Stimulated activated naive CD8-positive, alpha-beta T cell treated with anti-CD3 and anti-CD28 coated beads, Interleukin-15, Interleukin-2, amounts not matched to agents 100 ng/mL and 50 ng/mL, for 24 hours (primary cell): ENCODE data around the gene DOK5.
"Not testable (repeated sequence)": the region's sequence is repeated elsewhere in the genome, so short reads cannot be mapped to it uniquely, and the experiment has no call there.

Experiments used
- H3K27ac Mint-ChIP-seq: one replicate; pipeline ENCODE4 v1.8.0; 2021; ENCODE audit warnings: mild to moderate bottlenecking, mixed read lengths
- H3K27me3 Mint-ChIP-seq: one replicate; pipeline ENCODE4 v1.8.0; 2021; ENCODE audit warnings: mixed read lengths
- H3K36me3 Mint-ChIP-seq: one replicate; pipeline ENCODE4 v1.8.0; 2021; ENCODE audit warnings: low read depth, mixed read lengths
- H3K4me1 Mint-ChIP-seq: one replicate; pipeline ENCODE4 v1.8.0; 2021; ENCODE audit warnings: low read depth, mixed read lengths
- H3K4me3 Mint-ChIP-seq: one replicate; pipeline ENCODE4 v1.8.0; 2021; ENCODE audit warnings: mild to moderate bottlenecking, mixed read lengths
- H3K9me3 Mint-ChIP-seq: one replicate; pipeline ENCODE4 v1.8.0; 2021; ENCODE audit warnings: mixed read lengths

Gene DOK5

DNA sequence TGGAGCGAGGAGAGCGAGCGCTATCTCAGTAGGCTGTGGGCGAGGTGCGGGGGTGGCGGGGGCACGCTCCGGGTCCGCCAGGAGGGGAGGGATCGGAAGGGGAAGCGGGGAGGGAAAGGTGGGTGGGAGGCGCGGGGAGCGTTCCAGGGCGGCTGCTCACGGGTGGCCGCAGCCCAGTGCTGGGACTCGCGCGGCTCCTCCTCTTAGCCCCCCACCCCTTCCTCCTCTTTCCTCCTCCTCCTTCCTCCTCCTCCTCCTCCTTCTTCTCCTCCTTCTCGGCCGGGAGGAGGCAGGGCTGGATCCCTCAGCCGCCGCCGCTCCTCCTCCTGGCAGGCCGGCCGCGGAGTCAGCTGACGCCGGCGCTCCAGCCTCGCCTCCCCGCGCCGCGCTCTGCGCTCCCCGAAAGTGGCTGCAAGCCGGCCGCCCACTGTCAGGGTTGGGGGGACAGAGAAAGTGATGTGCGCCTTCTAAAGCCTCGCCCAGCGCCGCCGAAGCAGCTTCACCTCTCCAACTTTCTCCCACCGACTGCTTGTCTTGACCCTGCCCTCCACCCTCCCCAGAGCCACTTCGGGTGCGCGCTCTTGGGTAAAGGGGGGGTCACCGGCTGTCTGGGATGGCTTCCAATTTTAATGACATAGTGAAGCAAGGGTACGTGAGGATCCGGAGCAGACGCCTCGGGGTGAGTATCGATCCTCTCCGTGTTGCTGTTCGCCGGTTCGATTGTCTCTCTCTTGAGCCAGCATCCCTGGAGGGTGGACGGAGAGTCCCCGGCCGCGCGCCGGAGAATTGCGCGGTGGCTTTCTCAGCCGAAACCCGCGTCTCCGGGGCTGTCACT lies at the start of gene DOK5:
TSS of gene DOK5 (plus strand) at position 260 of the 835 bp plus-strand sequence. CDS start at position 614, 354 bp downstream.
- Mint-ChIP-seq H3K36me3 (no peaks in the 10 kb centered on the region), H3K9me3 (peaks cover 9% of the 10 kb centered on the region), H3K4me1 (peaks cover 16% of the 10 kb centered on the region), H3K27me3 (peaks cover 58% of the 10 kb centered on the region), H3K27ac (no peak within 1 kb of the TSS), H3K4me3 (peak within 1 kb of the TSS; percentile 48)

DNA sequence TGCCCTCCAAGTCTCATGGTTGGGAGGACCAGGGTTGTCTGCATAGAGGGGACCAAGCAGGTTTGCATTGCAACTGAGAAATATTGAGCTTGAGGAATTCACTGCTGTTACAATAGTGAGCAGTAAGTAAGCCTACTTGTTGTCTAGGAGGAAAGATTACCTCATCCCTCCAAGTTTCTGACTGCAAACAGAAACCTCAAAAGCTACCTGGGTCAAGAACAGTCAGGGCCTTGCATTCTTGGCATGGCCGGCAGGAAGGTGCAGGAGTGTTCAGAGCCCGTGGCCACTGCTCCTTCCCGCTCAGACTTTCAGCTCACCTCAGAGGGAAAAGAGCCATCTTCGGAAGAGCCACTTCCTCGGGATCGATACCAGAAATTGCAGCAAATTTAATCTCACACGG lies 46.0 kb upstream of the DOK5 start:
- Mint-ChIP-seq H3K27me3 (no peaks in the 10 kb centered on the region), H3K4me3 (no peak overlapping the region), H3K9me3 (peaks cover 7% of the 10 kb centered on the region)

DNA sequence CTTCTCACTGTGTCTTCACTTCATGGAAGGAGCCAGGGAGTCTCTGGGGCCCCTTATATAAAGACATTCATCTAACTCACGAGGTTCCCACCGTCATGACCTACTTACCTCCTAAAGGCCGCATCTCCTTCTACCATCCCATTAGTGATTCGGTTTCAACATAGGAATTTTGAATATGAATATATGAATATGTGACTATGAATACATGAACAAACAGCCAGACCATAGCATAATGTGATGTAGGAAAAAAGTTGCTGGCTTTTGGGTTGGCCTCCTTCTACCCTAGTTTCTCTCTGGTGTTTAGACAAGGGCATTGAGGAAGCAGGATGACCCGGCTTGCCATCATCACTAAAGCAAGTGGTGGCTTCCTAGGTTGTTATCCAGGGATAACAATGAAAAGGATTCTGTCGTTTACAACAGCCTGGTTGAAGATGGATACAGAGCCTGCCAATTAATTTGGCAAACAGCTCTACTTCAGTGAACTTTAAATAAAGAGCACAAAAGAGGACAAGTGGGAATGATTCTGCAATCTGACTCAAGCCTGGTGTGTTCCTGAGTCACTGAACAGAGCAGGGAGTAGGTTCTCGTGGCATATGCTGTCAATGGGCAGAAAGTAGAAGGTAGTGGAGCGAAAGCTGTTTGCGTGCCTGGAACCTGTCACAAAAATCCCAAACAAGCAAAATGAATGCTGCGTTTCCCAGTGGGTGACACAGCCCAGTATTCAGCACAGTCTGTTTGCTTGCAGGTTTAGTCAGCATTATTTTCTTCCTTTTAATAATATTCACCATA lies 44.0 kb upstream of the DOK5 start:
- H3K36me3 Mint-ChIP-seq: no peaks in the 10 kb centered on the region

More for the DNA sequence above, 46.0 kb upstream of the DOK5 start:
- Mint-ChIP-seq H3K36me3 (no peaks in the 10 kb centered on the region), H3K4me1 (no peaks in the 10 kb centered on the region), H3K27ac (no peak overlapping the region)

DNA sequence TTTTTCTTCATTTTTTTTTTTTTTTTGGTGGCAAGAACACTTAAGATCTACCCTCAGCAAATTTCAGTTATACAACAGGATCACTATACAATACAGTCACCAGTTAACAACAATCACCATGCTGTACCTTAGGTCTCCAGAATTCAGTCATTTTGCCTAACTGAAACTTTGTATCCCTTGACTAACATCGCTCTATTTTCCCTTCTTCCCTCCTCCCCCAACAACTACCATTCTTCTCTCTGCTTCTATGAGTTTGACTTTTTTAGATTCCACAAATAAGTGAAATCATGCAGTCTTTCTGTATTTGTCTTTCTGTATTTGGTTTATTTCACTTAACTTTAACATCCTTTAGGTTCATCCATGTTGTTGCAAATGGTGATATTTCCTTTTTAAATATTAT lies 42.4 kb upstream of the DOK5 start:
- Mint-ChIP-seq H3K27ac (no peak overlapping the region), H3K4me3 (no peak overlapping the region), H3K4me1 (no peaks in the 10 kb centered on the region), H3K27me3 (peaks cover 3% of the 10 kb centered on the region), H3K9me3 (no peaks in the 10 kb centered on the region), H3K36me3 (no peaks in the 10 kb centered on the region)

More for the DNA sequence above, 44.0 kb upstream of the DOK5 start:
- H3K27ac Mint-ChIP-seq: no peak overlapping the region
- no peak overlapping the region for H3K4me3 Mint-ChIP-seq
- H3K27me3 Mint-ChIP-seq: peaks cover 3% of the 10 kb centered on the region
- H3K9me3 Mint-ChIP-seq: no peaks in the 10 kb centered on the region
- H3K4me1 Mint-ChIP-seq: no peaks in the 10 kb centered on the region

DNA sequence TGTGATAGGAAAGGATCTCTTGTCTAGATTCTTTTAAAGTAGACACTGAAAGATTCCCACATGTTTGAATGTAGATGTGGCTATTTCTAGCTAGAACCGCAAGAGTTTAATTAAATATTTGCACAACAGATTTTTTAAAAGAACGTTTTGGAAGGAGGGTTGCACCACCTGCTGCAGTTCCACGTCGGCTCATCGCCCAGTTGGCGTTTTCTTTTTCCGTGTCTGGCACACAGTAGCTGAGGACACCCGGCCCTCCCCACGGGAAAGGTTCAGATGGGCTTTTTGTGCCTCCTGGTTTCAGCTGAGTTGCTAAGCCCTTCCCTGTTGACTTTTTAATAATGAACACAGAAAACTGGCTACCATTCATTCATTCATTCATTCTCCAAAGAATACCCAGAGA lies 41.8 kb upstream of the DOK5 start:
- Mint-ChIP-seq H3K9me3 (no peaks in the 10 kb centered on the region), H3K4me3 (no peak overlapping the region), H3K27ac (no peak overlapping the region), H3K27me3 (peaks cover 3% of the 10 kb centered on the region), H3K4me1 (no peaks in the 10 kb centered on the region), H3K36me3 (no peaks in the 10 kb centered on the region)

DNA sequence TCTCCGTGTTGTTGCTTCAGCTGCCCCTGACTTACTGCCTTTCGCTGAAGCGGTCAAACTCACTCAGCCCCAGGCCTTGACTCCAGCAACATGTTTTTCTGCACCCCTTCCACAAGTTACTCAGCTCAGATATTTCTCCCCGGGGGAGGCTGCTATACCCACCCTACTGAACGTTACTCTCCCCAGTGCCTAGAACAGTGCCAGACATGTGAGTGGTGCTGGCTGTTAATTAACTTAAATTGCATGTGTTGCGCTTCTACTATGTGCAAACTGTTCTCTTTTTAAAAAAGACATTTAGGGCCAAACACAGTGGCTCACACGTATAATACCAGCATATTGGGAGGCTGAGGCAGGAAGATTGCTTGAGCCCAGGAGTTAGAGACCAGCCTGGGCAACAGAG lies 41.2 kb upstream of the DOK5 start:
- no peaks in the 10 kb centered on the region for H3K36me3 Mint-ChIP-seq
- no peaks in the 10 kb centered on the region for H3K4me1 Mint-ChIP-seq
- H3K4me3 Mint-ChIP-seq: no peak overlapping the region
- no peak overlapping the region for H3K27ac Mint-ChIP-seq
- H3K9me3 Mint-ChIP-seq: no peaks in the 10 kb centered on the region
- H3K27me3 Mint-ChIP-seq: peaks cover 4% of the 10 kb centered on the region

DNA sequence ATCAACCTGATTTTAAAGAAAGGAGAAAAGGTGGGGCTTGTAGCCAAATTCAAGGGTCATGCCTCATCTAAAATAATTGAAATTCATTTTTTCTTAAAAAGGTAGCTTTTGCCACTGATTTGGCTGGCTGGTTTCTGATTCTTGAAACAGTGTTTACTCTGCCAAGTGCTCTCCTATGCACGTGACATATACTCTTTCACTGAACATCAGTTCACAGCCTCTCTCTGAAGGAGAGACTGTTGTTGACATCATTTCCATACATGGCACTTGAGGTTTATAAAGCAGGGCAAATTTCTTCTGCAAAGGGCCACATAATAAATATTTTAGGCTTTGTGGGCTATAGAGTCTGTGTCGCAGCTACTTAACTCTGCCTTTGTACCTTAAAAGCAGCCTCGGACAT lies 40.4 kb upstream of the DOK5 start:
- H3K27ac Mint-ChIP-seq: no peak overlapping the region
- H3K4me1 Mint-ChIP-seq: no peaks in the 10 kb centered on the region
- H3K27me3 Mint-ChIP-seq: peaks cover 7% of the 10 kb centered on the region
- no peaks in the 10 kb centered on the region for H3K36me3 Mint-ChIP-seq
- H3K4me3 Mint-ChIP-seq: no peak overlapping the region
- no peaks in the 10 kb centered on the region for H3K9me3 Mint-ChIP-seq

DNA sequence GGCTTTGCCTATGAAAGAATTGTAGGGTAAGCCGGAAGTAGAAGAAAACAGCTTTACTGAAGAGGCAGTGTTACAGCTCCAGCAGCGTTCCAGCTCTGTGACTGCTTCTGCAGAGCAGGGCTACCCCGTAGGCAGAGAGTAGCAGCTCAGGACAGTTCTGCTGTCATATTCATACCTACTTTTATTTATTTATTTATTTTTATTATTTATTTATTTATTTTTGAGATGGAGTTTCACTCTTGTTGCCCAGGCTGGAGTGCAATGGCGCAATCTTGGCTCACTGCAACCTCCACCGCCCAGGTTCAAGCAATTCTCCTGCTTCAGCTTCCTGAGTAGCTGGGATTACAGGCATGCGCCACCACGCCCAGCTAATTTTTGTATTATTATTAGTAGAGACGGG lies 39.0 kb upstream of the DOK5 start:
- not testable (repeated sequence) for H3K4me1 Mint-ChIP-seq, H3K27ac Mint-ChIP-seq, H3K9me3 Mint-ChIP-seq, H3K4me3 Mint-ChIP-seq, H3K27me3 Mint-ChIP-seq, H3K36me3 Mint-ChIP-seq

DNA sequence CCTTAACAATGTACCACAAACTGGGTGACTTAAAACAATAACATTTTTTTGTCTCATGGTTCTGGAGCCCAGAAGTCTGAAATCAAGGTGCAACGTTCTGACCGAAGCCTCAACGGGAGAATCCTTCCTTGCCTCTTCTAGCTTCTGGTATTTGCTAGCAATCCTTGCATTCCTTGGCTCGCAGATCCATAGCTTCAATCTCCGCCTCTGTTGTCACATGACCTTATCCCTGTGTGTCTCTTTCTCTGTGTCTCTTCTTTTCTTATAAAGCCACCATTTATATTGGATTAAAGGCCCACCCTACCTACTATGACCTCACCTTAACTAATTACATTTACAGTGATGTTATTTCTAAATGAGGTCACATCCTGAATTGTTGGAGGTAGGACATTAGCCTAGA lies 37.2 kb upstream of the DOK5 start:
- Mint-ChIP-seq H3K27ac (no peak overlapping the region), H3K27me3 (peaks cover 11% of the 10 kb centered on the region), H3K4me1 (no peaks in the 10 kb centered on the region), H3K36me3 (no peaks in the 10 kb centered on the region), H3K4me3 (no peak overlapping the region), H3K9me3 (no peaks in the 10 kb centered on the region)

DNA sequence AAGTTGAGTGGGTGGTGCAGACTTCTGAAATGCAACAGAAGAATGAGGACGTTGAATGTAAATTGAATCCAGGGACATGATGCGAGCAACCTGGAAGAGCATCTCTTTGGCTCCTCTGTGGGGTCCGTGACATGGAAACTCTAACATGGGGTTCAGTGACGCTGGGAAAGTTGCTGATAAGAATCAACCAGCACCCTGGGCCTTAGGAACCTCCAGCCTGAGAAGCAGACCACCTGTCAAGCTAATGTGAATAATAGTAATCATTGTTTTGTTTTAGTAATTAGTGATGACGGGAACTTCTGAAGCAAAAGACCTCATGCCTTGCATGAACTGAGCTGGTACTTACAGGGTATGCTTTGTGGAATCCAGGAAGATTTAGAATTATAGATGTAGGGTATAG lies 25.2 kb upstream of the DOK5 start:
- H3K4me3 Mint-ChIP-seq: no peak overlapping the region
- H3K36me3 Mint-ChIP-seq: no peaks in the 10 kb centered on the region
- H3K27ac Mint-ChIP-seq: no peak overlapping the region
- H3K4me1 Mint-ChIP-seq: no peaks in the 10 kb centered on the region
- peaks cover 14% of the 10 kb centered on the region for H3K27me3 Mint-ChIP-seq
- H3K9me3 Mint-ChIP-seq: peaks cover 9% of the 10 kb centered on the region

DNA sequence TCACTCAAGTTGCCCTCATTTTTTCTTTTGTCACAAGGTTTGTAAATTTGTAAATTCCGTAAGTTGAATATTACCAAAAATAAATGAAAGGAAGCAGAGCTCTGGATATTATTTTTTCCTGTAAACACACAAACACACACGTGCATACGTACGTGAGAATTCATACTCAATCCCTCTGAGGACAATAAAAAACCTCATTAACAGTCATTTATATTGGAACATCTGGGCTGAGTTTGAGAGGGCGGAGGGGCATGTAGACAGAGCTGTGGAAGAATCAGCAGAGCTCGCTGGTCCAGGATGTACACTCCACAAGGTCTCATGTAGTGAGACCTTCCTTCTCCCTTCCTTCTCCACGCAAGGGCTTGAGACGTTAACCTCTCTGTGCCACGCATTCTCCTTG lies 24.2 kb upstream of the DOK5 start:
- H3K9me3 Mint-ChIP-seq: peaks cover 9% of the 10 kb centered on the region
- H3K4me1 Mint-ChIP-seq: no peaks in the 10 kb centered on the region
- H3K27ac Mint-ChIP-seq: no peak overlapping the region
- no peak overlapping the region for H3K4me3 Mint-ChIP-seq
- no peaks in the 10 kb centered on the region for H3K36me3 Mint-ChIP-seq
- peaks cover 14% of the 10 kb centered on the region for H3K27me3 Mint-ChIP-seq

DNA sequence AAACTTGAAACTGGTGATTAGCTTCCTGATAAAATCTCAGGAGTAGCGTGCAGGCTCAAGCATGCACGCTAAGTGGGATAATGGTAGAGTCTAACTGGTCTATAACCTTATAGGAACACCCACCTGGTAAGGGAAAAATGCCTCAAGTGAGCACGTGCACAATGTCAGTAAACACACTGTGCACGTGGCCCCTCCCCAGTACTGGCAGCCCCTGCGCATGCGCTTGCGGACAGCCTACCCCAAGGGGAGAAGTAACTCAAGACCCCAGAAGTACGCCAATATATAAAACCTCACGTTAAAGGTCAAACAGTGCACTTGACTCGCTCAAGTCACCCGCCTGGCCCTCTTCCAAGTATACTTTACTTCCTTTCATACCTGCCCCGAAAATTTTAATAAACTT lies 23.1 kb upstream of the DOK5 start:
- Mint-ChIP-seq H3K4me3 (no peak overlapping the region), H3K27ac (no peak overlapping the region), H3K36me3 (no peaks in the 10 kb centered on the region), H3K27me3 (peaks cover 13% of the 10 kb centered on the region), H3K4me1 (no peaks in the 10 kb centered on the region), H3K9me3 (peaks cover 9% of the 10 kb centered on the region)

DNA sequence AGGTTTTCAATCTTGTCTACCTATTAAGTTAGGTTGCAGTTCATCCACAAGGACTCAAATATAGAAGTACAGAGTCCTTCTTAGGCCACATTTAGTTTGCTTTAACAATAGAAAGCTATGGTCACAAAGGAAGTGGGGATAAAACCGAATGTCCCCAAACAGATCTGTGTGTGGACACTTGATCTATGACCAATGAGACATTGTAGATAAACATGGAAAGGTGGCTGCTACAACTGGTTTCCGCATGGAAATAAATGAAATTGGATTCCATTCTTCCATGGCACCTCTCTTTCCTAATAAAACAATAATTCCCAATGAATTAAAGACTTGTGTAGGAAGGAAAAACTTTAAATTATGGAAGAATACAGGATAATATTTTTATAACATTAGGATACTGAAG lies 20.4 kb upstream of the DOK5 start:
- peaks cover 19% of the 10 kb centered on the region for H3K27me3 Mint-ChIP-seq
- H3K4me3 Mint-ChIP-seq: no peak overlapping the region
- H3K4me1 Mint-ChIP-seq: no peaks in the 10 kb centered on the region
- H3K36me3 Mint-ChIP-seq: no peaks in the 10 kb centered on the region
- peaks cover 9% of the 10 kb centered on the region for H3K9me3 Mint-ChIP-seq
- no peak overlapping the region for H3K27ac Mint-ChIP-seq

DNA sequence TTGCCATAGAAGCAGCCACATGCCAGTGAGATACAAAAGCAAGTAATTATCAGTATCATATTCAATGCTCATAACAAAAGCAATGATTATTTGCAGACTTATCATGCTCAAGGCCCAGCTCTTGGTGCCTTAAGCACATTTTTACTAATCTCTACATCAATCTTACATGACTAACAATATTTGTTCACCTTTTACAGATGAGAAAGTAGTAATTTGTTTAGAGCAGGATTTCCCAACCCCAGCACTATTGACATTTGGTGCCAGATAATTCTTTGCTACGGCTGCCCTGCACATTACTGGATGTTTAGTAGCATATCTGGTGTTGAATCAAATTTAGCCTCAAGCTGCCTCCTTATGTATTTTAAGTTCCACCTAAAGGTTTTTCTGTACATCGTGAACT lies 19.0 kb upstream of the DOK5 start:
- Mint-ChIP-seq H3K4me1 (no peaks in the 10 kb centered on the region), H3K4me3 (no peak overlapping the region), H3K27me3 (peaks cover 19% of the 10 kb centered on the region), H3K36me3 (no peaks in the 10 kb centered on the region), H3K27ac (no peak overlapping the region), H3K9me3 (peaks cover 9% of the 10 kb centered on the region)

DNA sequence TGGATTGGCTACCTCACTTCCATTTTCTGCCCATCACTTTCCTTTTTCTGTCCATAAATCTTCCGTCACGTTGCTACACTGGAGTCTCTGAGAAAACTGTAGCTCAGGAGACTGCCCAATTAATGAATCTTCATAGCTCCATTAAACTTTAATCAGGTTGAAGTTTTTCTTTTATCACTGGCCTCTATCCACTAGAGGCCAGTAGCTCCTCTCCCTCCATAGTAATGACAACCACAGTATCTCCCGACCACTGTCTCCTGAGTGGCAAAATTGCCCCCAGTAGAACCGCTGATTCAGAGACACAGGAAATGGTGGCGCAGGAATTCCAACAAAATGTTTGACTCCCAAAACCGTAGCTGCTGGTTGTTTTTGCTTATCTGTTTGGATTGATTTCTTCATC lies 18.4 kb upstream of the DOK5 start:
- no peak overlapping the region for H3K4me3 Mint-ChIP-seq
- H3K9me3 Mint-ChIP-seq: peaks cover 9% of the 10 kb centered on the region
- peaks cover 19% of the 10 kb centered on the region for H3K27me3 Mint-ChIP-seq
- no peak overlapping the region for H3K27ac Mint-ChIP-seq
- no peaks in the 10 kb centered on the region for H3K36me3 Mint-ChIP-seq
- no peaks in the 10 kb centered on the region for H3K4me1 Mint-ChIP-seq
